Neural cell (in vitro differentiated cells): Measurements from ENCODE around the gene BCL6.

Experiments used
- CTCF ChIP-seq: fragments of 450-650 bp; IDR thresholded peaks from 2 replicates; pipeline ENCODE4 v1.5.1; 2014; ENCODE audit warnings: antibody characterized with exemption, mild to moderate bottlenecking, moderate library complexity; ENCODE audit not compliant: poor library complexity, severe bottlenecking
- EZH2 ChIP-seq: fragments of 200-600, 300-800 bp; shearing (Covaris generic), sonication (generic); IDR thresholded peaks from 2 replicates; pipeline ENCODE4 v1.6.1; 2014; ENCODE audit warnings: antibody characterized with exemption, low read length, borderline replicate concordance, mild to moderate bottlenecking; ENCODE audit not compliant: insufficient read depth, poor library complexity, severe bottlenecking
- MXI1 ChIP-seq: fragments of 450-650 bp; conservative IDR thresholded peaks from 2 replicates; pipeline ENCODE4 v1.6.1; 2014; ENCODE audit warnings: antibody characterized with exemption, mild to moderate bottlenecking; ENCODE audit not compliant: poor library complexity, severe bottlenecking
- POLR2AphosphoS5 ChIP-seq: IDR thresholded peaks from 2 replicates; pipeline ENCODE4 v1.6.1; 2012
- RAD21 ChIP-seq: fragments of 450-650 bp; conservative IDR thresholded peaks from 2 replicates; pipeline ENCODE4 v1.6.1; 2014; ENCODE audit warnings: antibody characterized with exemption, mild to moderate bottlenecking, moderate library complexity

DNA sequence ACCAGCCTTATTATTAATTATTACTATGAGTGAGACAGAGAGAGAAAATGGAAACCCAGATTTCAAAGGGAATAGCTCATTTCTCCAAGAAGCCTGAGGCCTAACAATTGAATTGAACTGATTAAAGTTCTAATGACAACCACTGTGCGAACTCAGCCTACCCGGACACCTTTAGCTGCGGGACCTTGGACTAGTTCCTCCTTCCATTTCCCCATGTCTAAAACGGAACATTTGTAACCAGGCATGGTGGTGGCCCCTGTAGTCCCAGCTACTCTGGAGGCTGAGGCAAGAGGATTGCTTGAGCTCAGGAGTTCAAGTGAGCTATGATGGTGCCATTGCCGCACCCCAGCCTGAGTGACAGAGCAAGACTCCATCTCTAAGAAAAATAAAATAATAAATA is 26.5 kb downstream of the BCL6 start:
- TF ChIP-seq POLR2AphosphoS5 (no peak), EZH2 (no peak), CTCF (no peak), RAD21 (no peak), MXI1 (no peak)
